ENCODE data around the gene MYO18B.

Gene MYO18B

GRCh38 chr22:25884121-25884520, 142.1 kb downstream of the MYO18B start:
- H3K9me3 ChIP-seq (ENCODE audit: control insufficient read depth in 5 of 5, low read length in 5 of 5): no peaks in the 10 kb centered on the region
- peaks cover 4 to 9% (median 7%) of the 10 kb centered on the region in 5 donors for H3K27me3 ChIP-seq (ENCODE audit: control insufficient read depth in 5 of 5, insufficient read depth in 4 of 5, low read length in 5 of 5)
- no peak overlapping the region for H3K4me3 ChIP-seq (ENCODE audit: low read depth in 1 of 5, low read length in 5 of 5)
- no peak overlapping the region for H3K9ac ChIP-seq (ENCODE audit: low read length in 5 of 5)
- no peaks in the 10 kb centered on the region for H3K36me3 ChIP-seq (ENCODE audit: control insufficient read depth in 5 of 5, insufficient read depth in 5 of 5, low read length in 5 of 5)
- no peaks in the 10 kb centered on the region for H3K4me1 ChIP-seq (ENCODE audit: control insufficient read depth in 5 of 5, insufficient read depth in 5 of 5, low read length in 5 of 5)
- no peak overlapping the region for H3K27ac ChIP-seq (ENCODE audit: low read depth, low read length)

- no peaks in the 10 kb centered on the region for H3K4me1 ChIP-seq (ENCODE audit: control insufficient read depth in 5 of 5, insufficient read depth in 5 of 5, low read length in 5 of 5)
- no peak overlapping the region for H3K27ac ChIP-seq (ENCODE audit: low read depth, low read length)
- no peaks in the 10 kb centered on the region for H3K9me3 ChIP-seq (ENCODE audit: control insufficient read depth in 5 of 5, low read length in 5 of 5)
- no peak overlapping the region for H3K4me3 ChIP-seq (ENCODE audit: low read depth in 1 of 5, low read length in 5 of 5)
- H3K27me3 ChIP-seq (ENCODE audit: control insufficient read depth in 5 of 5, insufficient read depth in 4 of 5, low read length in 5 of 5): peaks cover 7 to 19% (median 10%) of the 10 kb centered on the region in 5 donors
- H3K9ac ChIP-seq (ENCODE audit: low read length in 5 of 5): no peak overlapping the region
- no peaks in the 10 kb centered on the region for H3K36me3 ChIP-seq (ENCODE audit: control insufficient read depth in 5 of 5, insufficient read depth in 5 of 5, low read length in 5 of 5)
These were observed 146.5 kb downstream of the MYO18B start for GRCh38 chr22:25888399-25889054.

GRCh38 chr22:25890651-25891050, 148.7 kb downstream of the MYO18B start:
- Histone ChIP-seq H3K27me3 (ENCODE audit: control insufficient read depth in 5 of 5, insufficient read depth in 4 of 5, low read length in 5 of 5) (peaks cover 6 to 18% (median 12%) of the 10 kb centered on the region in 5 donors), H3K36me3 (ENCODE audit: control insufficient read depth in 5 of 5, insufficient read depth in 5 of 5, low read length in 5 of 5) (no peaks in the 10 kb centered on the region), H3K9ac (ENCODE audit: low read length in 5 of 5) (no peak overlapping the region), H3K27ac (ENCODE audit: low read depth, low read length) (no peak overlapping the region), H3K4me1 (ENCODE audit: control insufficient read depth in 5 of 5, insufficient read depth in 5 of 5, low read length in 5 of 5) (no peaks in the 10 kb centered on the region), H3K9me3 (ENCODE audit: control insufficient read depth in 5 of 5, low read length in 5 of 5) (no peaks in the 10 kb centered on the region), H3K4me3 (ENCODE audit: low read depth in 1 of 5, low read length in 5 of 5) (no peak overlapping the region)

- H3K27me3 ChIP-seq (ENCODE audit: control insufficient read depth in 5 of 5, insufficient read depth in 4 of 5, low read length in 5 of 5): peaks cover 0 to 14% (median 10%) of the 10 kb centered on the region in 5 donors
- no peaks in the 10 kb centered on the region for H3K4me1 ChIP-seq (ENCODE audit: control insufficient read depth in 5 of 5, insufficient read depth in 5 of 5, low read length in 5 of 5)
- no peaks in the 10 kb centered on the region for H3K36me3 ChIP-seq (ENCODE audit: control insufficient read depth in 5 of 5, insufficient read depth in 5 of 5, low read length in 5 of 5)
- no peak overlapping the region for H3K9ac ChIP-seq (ENCODE audit: low read length in 5 of 5)
- no peak overlapping the region for H3K27ac ChIP-seq (ENCODE audit: low read depth, low read length)
- no peak overlapping the region for H3K4me3 ChIP-seq (ENCODE audit: low read depth in 1 of 5, low read length in 5 of 5)
- no peaks in the 10 kb centered on the region for H3K9me3 ChIP-seq (ENCODE audit: control insufficient read depth in 5 of 5, low read length in 5 of 5)
These were observed 150.7 kb downstream of the MYO18B start for GRCh38 chr22:25892678-25893077.

- no peaks in the 10 kb centered on the region for H3K36me3 ChIP-seq (ENCODE audit: control insufficient read depth in 5 of 5, insufficient read depth in 5 of 5, low read length in 5 of 5)
- H3K27ac ChIP-seq (ENCODE audit: low read depth, low read length): no peak overlapping the region
- H3K9me3 ChIP-seq (ENCODE audit: control insufficient read depth in 5 of 5, low read length in 5 of 5): no peaks in the 10 kb centered on the region
- no peak overlapping the region for H3K4me3 ChIP-seq (ENCODE audit: low read depth in 1 of 5, low read length in 5 of 5)
- no peak overlapping the region for H3K9ac ChIP-seq (ENCODE audit: low read length in 5 of 5)
- no peaks in the 10 kb centered on the region for H3K4me1 ChIP-seq (ENCODE audit: control insufficient read depth in 5 of 5, insufficient read depth in 5 of 5, low read length in 5 of 5)
- H3K27me3 ChIP-seq (ENCODE audit: control insufficient read depth in 5 of 5, insufficient read depth in 4 of 5, low read length in 5 of 5): peaks cover 0 to 7% (median 5%) of the 10 kb centered on the region in 5 donors
These were observed 153.7 kb downstream of the MYO18B start for GRCh38 chr22:25895678-25896077.

- Histone ChIP-seq H3K27me3 (ENCODE audit: control insufficient read depth in 5 of 5, insufficient read depth in 4 of 5, low read length in 5 of 5) (peaks cover 0 to 7% (median 2%) of the 10 kb centered on the region in 5 donors), H3K27ac (ENCODE audit: low read depth, low read length) (no peak overlapping the region), H3K36me3 (ENCODE audit: control insufficient read depth in 5 of 5, insufficient read depth in 5 of 5, low read length in 5 of 5) (no peaks in the 10 kb centered on the region)
These were observed 154.1 kb downstream of the MYO18B start for GRCh38 chr22:25896098-25896497.

GRCh38 chr22:25896592-25896991, 154.6 kb downstream of the MYO18B start:
- no peaks in the 10 kb centered on the region for H3K9me3 ChIP-seq (ENCODE audit: control insufficient read depth in 5 of 5, low read length in 5 of 5)
- H3K27ac ChIP-seq (ENCODE audit: low read depth, low read length): no peak overlapping the region
- no peaks in the 10 kb centered on the region for H3K36me3 ChIP-seq (ENCODE audit: control insufficient read depth in 5 of 5, insufficient read depth in 5 of 5, low read length in 5 of 5)
- H3K9ac ChIP-seq (ENCODE audit: low read length in 5 of 5): no peak overlapping the region
- no peaks in the 10 kb centered on the region for H3K4me1 ChIP-seq (ENCODE audit: control insufficient read depth in 5 of 5, insufficient read depth in 5 of 5, low read length in 5 of 5)
- H3K4me3 ChIP-seq (ENCODE audit: low read depth in 1 of 5, low read length in 5 of 5): no peak overlapping the region
- peaks cover 0 to 7% (median 2%) of the 10 kb centered on the region in 5 donors for H3K27me3 ChIP-seq (ENCODE audit: control insufficient read depth in 5 of 5, insufficient read depth in 4 of 5, low read length in 5 of 5)

More at GRCh38 chr22:25896098-25896497, 154.1 kb downstream of the MYO18B start:
- H3K9ac ChIP-seq (ENCODE audit: low read length in 5 of 5): no peak overlapping the region
- H3K4me3 ChIP-seq (ENCODE audit: low read depth in 1 of 5, low read length in 5 of 5): no peak overlapping the region
- H3K9me3 ChIP-seq (ENCODE audit: control insufficient read depth in 5 of 5, low read length in 5 of 5): no peaks in the 10 kb centered on the region
- H3K4me1 ChIP-seq (ENCODE audit: control insufficient read depth in 5 of 5, insufficient read depth in 5 of 5, low read length in 5 of 5): no peaks in the 10 kb centered on the region

- Histone ChIP-seq H3K4me1 (ENCODE audit: control insufficient read depth in 5 of 5, insufficient read depth in 5 of 5, low read length in 5 of 5) (no peaks in the 10 kb centered on the region), H3K36me3 (ENCODE audit: control insufficient read depth in 5 of 5, insufficient read depth in 5 of 5, low read length in 5 of 5) (no peaks in the 10 kb centered on the region), H3K4me3 (ENCODE audit: low read depth in 1 of 5, low read length in 5 of 5) (no peak overlapping the region), H3K27ac (ENCODE audit: low read depth, low read length) (no peak overlapping the region), H3K27me3 (ENCODE audit: control insufficient read depth in 5 of 5, insufficient read depth in 4 of 5, low read length in 5 of 5) (peaks cover 0 to 17% (median 11%) of the 10 kb centered on the region in 5 donors), H3K9me3 (ENCODE audit: control insufficient read depth in 5 of 5, low read length in 5 of 5) (no peaks in the 10 kb centered on the region), H3K9ac (ENCODE audit: low read length in 5 of 5) (no peak overlapping the region)
These were observed 156.8 kb downstream of the MYO18B start for GRCh38 chr22:25898707-25899365.

- H3K9ac ChIP-seq (ENCODE audit: low read length in 5 of 5): no peak overlapping the region
- H3K4me1 ChIP-seq (ENCODE audit: control insufficient read depth in 5 of 5, insufficient read depth in 5 of 5, low read length in 5 of 5): no peaks in the 10 kb centered on the region
- H3K27me3 ChIP-seq (ENCODE audit: control insufficient read depth in 5 of 5, insufficient read depth in 4 of 5, low read length in 5 of 5): peaks cover 0 to 17% (median 11%) of the 10 kb centered on the region in 5 donors
- H3K27ac ChIP-seq (ENCODE audit: low read depth, low read length): no peak overlapping the region
- no peaks in the 10 kb centered on the region for H3K9me3 ChIP-seq (ENCODE audit: control insufficient read depth in 5 of 5, low read length in 5 of 5)
- no peak overlapping the region for H3K4me3 ChIP-seq (ENCODE audit: low read depth in 1 of 5, low read length in 5 of 5)
- no peaks in the 10 kb centered on the region for H3K36me3 ChIP-seq (ENCODE audit: control insufficient read depth in 5 of 5, insufficient read depth in 5 of 5, low read length in 5 of 5)
These were observed 157.6 kb downstream of the MYO18B start for GRCh38 chr22:25899566-25899965.

- no peaks in the 10 kb centered on the region for H3K9me3 ChIP-seq (ENCODE audit: control insufficient read depth in 5 of 5, low read length in 5 of 5)
- no peaks in the 10 kb centered on the region for H3K36me3 ChIP-seq (ENCODE audit: control insufficient read depth in 5 of 5, insufficient read depth in 5 of 5, low read length in 5 of 5)
- H3K4me1 ChIP-seq (ENCODE audit: control insufficient read depth in 5 of 5, insufficient read depth in 5 of 5, low read length in 5 of 5): no peaks in the 10 kb centered on the region
- no peak overlapping the region for H3K27ac ChIP-seq (ENCODE audit: low read depth, low read length)
- no peak overlapping the region for H3K4me3 ChIP-seq (ENCODE audit: low read depth in 1 of 5, low read length in 5 of 5)
- H3K9ac ChIP-seq (ENCODE audit: low read length in 5 of 5): no peak overlapping the region
- H3K27me3 ChIP-seq (ENCODE audit: control insufficient read depth in 5 of 5, insufficient read depth in 4 of 5, low read length in 5 of 5): peaks cover 0 to 17% (median 11%) of the 10 kb centered on the region in 5 donors
These were observed 158.4 kb downstream of the MYO18B start for GRCh38 chr22:25900390-25900789.
